IMR-90 (cell line): ENCODE results near the gene LYRM4.

Experiments used
- MAZ ChIP-seq: IDR thresholded peaks from 2 replicates; pipeline ENCODE4 v1.6.1; 2012; ENCODE audit warnings: low read depth, mild to moderate bottlenecking, low read length, improper control_type of control experiment, moderate library complexity, borderline replicate concordance
- MXI1 ChIP-seq: IDR thresholded peaks from 2 replicates; pipeline ENCODE4 v1.6.1; 2012; ENCODE audit warnings: low read depth, mild to moderate bottlenecking, low read length, moderate library complexity, borderline replicate concordance
- POLR2A ChIP-seq: IDR thresholded peaks from 2 replicates; pipeline ENCODE4 v1.6.1; 2012; ENCODE audit warnings: mild to moderate bottlenecking, low read depth, low read length
- RCOR1 ChIP-seq: IDR thresholded peaks from 2 replicates; pipeline ENCODE4 v1.6.1; 2012; ENCODE audit warnings: mild to moderate bottlenecking, low read length, improper control_type of control experiment; ENCODE audit not compliant: insufficient replicate concordance
- SMC3 ChIP-seq: fragments of 150-350 bp; IDR thresholded peaks from 2 replicates; pipeline ENCODE4 v1.6.1; 2016; ENCODE audit warnings: low read depth, mild to moderate bottlenecking, antibody characterized with exemption, low read length, moderate library complexity
- USF2 ChIP-seq: fragments of 150-350 bp; IDR thresholded peaks from 2 replicates; pipeline ENCODE4 v1.6.1; 2017; ENCODE audit warnings: mild to moderate bottlenecking, antibody characterized with exemption, low read length, low read depth
- TF ChIP-seq, protein P1 (sequence below): conservative IDR thresholded peaks from 2 replicates; pipeline ENCODE4 v1.5.1; 2012; ENCODE audit warnings: mild to moderate bottlenecking, low read depth, low read length, improper control_type of control experiment

DNA sequence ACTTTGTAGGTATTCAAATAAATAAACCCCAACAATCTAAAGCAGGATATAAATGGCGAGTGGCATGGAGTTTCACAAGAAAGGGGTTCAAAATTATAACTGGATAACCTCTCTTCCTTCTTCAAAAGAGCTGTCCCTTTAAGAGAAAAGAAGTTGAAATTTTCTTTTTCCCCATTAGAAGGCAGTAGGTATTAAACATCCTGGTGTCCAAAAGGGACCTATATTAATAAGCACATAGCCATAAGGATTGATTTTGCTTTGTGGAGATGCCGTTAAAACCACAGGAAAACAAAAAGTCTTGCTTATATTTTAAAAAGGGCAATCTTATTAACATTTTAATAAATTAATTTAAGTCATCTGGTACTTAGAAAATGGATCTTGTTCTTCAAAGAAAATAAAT is 76.5 kb downstream of the LYRM4 start:
- TF ChIP-seq, protein P1, sequence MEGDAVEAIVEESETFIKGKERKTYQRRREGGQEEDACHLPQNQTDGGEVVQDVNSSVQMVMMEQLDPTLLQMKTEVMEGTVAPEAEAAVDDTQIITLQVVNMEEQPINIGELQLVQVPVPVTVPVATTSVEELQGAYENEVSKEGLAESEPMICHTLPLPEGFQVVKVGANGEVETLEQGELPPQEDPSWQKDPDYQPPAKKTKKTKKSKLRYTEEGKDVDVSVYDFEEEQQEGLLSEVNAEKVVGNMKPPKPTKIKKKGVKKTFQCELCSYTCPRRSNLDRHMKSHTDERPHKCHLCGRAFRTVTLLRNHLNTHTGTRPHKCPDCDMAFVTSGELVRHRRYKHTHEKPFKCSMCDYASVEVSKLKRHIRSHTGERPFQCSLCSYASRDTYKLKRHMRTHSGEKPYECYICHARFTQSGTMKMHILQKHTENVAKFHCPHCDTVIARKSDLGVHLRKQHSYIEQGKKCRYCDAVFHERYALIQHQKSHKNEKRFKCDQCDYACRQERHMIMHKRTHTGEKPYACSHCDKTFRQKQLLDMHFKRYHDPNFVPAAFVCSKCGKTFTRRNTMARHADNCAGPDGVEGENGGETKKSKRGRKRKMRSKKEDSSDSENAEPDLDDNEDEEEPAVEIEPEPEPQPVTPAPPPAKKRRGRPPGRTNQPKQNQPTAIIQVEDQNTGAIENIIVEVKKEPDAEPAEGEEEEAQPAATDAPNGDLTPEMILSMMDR = 0 out of 2 replicates have a peak, but pooled peaks have one; percentile 9
- no peak for TF ChIP-seq MAZ
- TF ChIP-seq POLR2A = no peak
- no peak for TF ChIP-seq USF2
- no peak for TF ChIP-seq SMC3
- no peak for TF ChIP-seq RCOR1
- no peak for TF ChIP-seq MXI1
